ENCODE measurements around the gene ABR.
"Not testable (repeated sequence)": the region's sequence is repeated elsewhere in the genome, so short reads cannot be mapped to it uniquely, and the experiment has no call there.

ABR gene

GRCh38 chr17:1201132-1201702 lies 21.4 kb upstream of the ABR start:
- DNase-seq (ENCODE audit: low spot score) = no peak

- not testable (repeated sequence) for DNase-seq (ENCODE audit: low spot score)
These were observed 19.5 kb upstream of the ABR start for GRCh38 chr17:1199271-1199743.

GRCh38 chr17:1197781-1198490 lies 18.2 kb upstream of the ABR start:
- no peak for DNase-seq (ENCODE audit: low spot score)

- DNase-seq (ENCODE audit: low spot score) = no peak
These were observed 17.6 kb upstream of the ABR start for GRCh38 chr17:1197379-1197778.

GRCh38 chr17:1196946-1197345 lies 17.2 kb upstream of the ABR start:
- no peak for DNase-seq (ENCODE audit: low spot score)

GRCh38 chr17:1192911-1193699 lies 13.3 kb upstream of the ABR start:
- DNase-seq (ENCODE audit: low spot score) = no peak

- DNase-seq (ENCODE audit: low spot score) = no peak
These were observed 11.1 kb upstream of the ABR start for GRCh38 chr17:1190751-1191331.

- no peak for DNase-seq (ENCODE audit: low spot score)
These were observed 9.2 kb upstream of the ABR start for GRCh38 chr17:1188812-1189504.

GRCh38 chr17:1186923-1187771 lies 7.4 kb upstream of the ABR start:
- peak; percentile 58 for DNase-seq (ENCODE audit: low spot score)

GRCh38 chr17:1186214-1186820 lies 6.5 kb upstream of the ABR start:
- no peak for DNase-seq (ENCODE audit: low spot score)

GRCh38 chr17:1183171-1183873 lies 3.5 kb upstream of the ABR start:
- no peak for DNase-seq (ENCODE audit: low spot score)

GRCh38 chr17:1182811-1183170 lies 3.0 kb upstream of the ABR start:
- DNase-seq (ENCODE audit: low spot score) = no peak

GRCh38 chr17:1181753-1182137 lies 2.0 kb upstream of the ABR start:
- DNase-seq (ENCODE audit: low spot score) = no peak

GRCh38 chr17:1180958-1181752 lies 1.4 kb upstream of the ABR start:
- DNase-seq (ENCODE audit: low spot score) = no peak

- DNase-seq (ENCODE audit: low spot score) = no peak
These were observed 516 bp downstream of the ABR start for GRCh38 chr17:1179112-1179817.

GRCh38 chr17:1177016-1177700 lies 2.6 kb downstream of the ABR start:
- no peak for DNase-seq (ENCODE audit: low spot score)

GRCh38 chr17:1174263-1174880 lies 5.4 kb downstream of the ABR start:
- no peak for DNase-seq (ENCODE audit: low spot score)

Data from hematopoietic multipotent progenitor cell treated with erythropoietin and hydrocortisone succinate and interleukin-3 and kit ligand, for 15 days (in vitro differentiated cells).